ENCODE results near the gene RBP5. TPM values are rescaled to one million over a fixed set of nuclear protein-coding genes. Genes with fewer than 3 reads are reported as not detected.
A peak's percentile ranks its signal among the peaks of the same experiment; 100 is the strongest.

The RBP5 gene
- total RNA-seq, 1 donor from 2014 or later = not detected

DNA sequence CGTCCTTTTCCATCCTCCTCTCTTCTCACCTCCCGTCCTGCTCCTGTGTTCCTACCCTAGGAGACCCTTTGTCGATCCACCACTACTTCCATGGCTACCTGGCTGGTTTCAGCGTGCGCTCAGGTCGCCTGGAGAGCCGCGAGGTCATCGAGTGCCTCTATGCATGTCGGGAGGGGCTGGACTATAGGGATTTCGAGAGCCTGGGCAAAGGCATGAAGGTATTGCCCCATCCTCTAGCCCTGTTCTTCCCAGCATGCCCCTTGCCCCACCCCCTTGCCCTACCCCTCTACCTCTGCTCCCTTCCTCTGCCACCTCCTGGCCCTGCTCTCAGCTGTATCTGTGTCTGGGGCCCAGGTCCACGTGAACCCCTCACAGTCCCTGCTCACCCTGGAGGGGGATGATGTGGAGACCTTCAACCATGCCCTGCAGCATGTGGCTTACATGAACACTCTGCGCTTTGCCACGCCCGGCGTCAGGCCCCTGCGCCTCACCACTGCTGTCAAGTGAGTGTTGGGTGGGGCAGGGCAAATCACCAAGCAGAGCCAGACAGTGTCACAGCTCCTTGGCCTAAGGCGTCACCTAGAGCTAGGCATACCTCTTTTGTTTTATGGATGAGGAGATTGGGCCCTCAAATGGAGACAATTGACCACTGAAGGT is 14.2 kb upstream of the RBP5 start:
- Mint-ChIP-seq H3K4me3 (ENCODE audit: unreplicated experiment) (no peak overlapping the region), H3K4me1 (ENCODE audit: low read depth) (no peaks in the 10 kb centered on the region), H3K36me3 (ENCODE audit: low read depth) (peaks cover 31% of the 10 kb centered on the region), H3K27ac (ENCODE audit: unreplicated experiment) (no peak overlapping the region), H3K9me3 (ENCODE audit: low read depth) (peaks cover 5% of the 10 kb centered on the region), H3K27me3 (ENCODE audit: low read depth) (no peaks in the 10 kb centered on the region)
- TF ChIP-seq, protein P1, sequence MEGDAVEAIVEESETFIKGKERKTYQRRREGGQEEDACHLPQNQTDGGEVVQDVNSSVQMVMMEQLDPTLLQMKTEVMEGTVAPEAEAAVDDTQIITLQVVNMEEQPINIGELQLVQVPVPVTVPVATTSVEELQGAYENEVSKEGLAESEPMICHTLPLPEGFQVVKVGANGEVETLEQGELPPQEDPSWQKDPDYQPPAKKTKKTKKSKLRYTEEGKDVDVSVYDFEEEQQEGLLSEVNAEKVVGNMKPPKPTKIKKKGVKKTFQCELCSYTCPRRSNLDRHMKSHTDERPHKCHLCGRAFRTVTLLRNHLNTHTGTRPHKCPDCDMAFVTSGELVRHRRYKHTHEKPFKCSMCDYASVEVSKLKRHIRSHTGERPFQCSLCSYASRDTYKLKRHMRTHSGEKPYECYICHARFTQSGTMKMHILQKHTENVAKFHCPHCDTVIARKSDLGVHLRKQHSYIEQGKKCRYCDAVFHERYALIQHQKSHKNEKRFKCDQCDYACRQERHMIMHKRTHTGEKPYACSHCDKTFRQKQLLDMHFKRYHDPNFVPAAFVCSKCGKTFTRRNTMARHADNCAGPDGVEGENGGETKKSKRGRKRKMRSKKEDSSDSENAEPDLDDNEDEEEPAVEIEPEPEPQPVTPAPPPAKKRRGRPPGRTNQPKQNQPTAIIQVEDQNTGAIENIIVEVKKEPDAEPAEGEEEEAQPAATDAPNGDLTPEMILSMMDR (IDR thresholded peaks at IDR 0.05) = no peak
- DNase-seq (ENCODE audit: low spot score) = peak; percentile 72

DNA sequence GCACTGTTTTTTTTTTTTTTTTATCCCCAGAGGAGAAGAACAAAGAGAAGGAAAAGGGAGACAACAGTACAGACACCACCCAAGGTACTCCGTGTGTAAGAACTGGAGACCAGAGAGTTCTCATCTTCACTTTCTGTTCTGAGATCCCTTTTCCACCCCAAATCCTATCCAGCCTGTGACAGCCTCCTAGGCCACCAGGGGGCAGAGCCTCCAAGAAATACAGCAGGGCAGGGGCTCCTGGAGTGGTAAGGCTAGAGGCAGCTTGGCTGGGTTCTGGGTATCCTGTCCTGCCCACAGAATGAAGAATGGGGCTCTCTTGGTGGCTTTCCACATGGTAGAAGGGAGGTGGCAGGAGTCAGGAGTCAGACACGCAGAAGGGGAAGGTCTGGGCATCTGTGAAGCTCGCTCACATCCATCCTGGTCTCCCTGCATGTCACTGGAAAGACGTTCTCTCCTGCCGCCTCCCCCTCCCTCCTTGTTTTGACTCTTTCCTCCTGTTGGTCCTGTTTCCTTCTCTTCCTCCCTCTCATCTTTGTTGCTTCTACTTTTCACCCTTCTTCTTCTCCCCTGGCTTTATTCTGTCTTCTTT is 13.5 kb upstream of the RBP5 start:
- H3K27ac Mint-ChIP-seq (ENCODE audit: unreplicated experiment) = no peak overlapping the region
- peaks cover 33% of the 10 kb centered on the region for H3K36me3 Mint-ChIP-seq (ENCODE audit: low read depth)
- no peaks in the 10 kb centered on the region for H3K4me1 Mint-ChIP-seq (ENCODE audit: low read depth)
- H3K4me3 Mint-ChIP-seq (ENCODE audit: unreplicated experiment) = no peak overlapping the region
- no peaks in the 10 kb centered on the region for H3K27me3 Mint-ChIP-seq (ENCODE audit: low read depth)
- TF ChIP-seq, protein P1 (IDR thresholded peaks at IDR 0.05) = peak; percentile 76
- H3K9me3 Mint-ChIP-seq (ENCODE audit: low read depth) = peaks cover 5% of the 10 kb centered on the region
- peak; percentile 30 for DNase-seq (ENCODE audit: low spot score)

DNA sequence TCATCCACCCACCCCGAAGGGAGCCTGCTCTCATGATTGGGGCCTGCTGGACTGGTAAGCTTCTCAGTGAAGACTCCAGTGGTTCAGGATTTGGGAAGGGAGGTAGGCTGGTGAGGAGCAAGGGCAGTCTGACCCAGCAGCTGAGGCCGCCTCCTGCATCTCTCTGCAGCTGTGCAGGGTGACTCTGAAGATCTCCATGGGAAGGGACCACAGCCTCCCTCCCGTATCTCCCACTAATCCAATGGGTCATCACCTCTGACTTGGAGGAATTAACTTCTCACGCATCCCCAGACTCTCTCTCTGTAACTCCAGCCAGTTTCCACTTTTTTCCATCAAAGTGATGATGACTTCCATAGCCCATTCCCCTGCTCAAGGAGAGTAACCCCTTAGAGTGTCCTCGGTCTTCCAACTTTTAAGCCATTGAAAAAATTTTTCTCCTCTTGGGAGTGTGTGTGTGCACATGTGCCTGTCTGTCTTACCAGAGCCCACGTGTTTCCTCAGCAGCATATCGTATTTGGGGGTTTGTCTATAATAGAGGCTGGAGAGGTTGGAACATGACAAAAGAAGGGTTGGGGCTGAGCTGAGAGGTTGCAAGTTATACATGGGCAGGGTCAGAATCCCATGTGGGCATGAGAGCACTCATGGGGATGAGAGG is 12.8 kb upstream of the RBP5 start:
- H3K36me3 Mint-ChIP-seq (ENCODE audit: low read depth) = peaks cover 31% of the 10 kb centered on the region
- H3K4me1 Mint-ChIP-seq (ENCODE audit: low read depth) = no peaks in the 10 kb centered on the region
- H3K27ac Mint-ChIP-seq (ENCODE audit: unreplicated experiment) = no peak overlapping the region
- no peak overlapping the region for H3K4me3 Mint-ChIP-seq (ENCODE audit: unreplicated experiment)
- no peaks in the 10 kb centered on the region for H3K27me3 Mint-ChIP-seq (ENCODE audit: low read depth)
- H3K9me3 Mint-ChIP-seq (ENCODE audit: low read depth) = peaks cover 5% of the 10 kb centered on the region
- TF ChIP-seq, protein P1 (IDR thresholded peaks at IDR 0.05) = no peak
- no peak for DNase-seq (ENCODE audit: low spot score)

DNA sequence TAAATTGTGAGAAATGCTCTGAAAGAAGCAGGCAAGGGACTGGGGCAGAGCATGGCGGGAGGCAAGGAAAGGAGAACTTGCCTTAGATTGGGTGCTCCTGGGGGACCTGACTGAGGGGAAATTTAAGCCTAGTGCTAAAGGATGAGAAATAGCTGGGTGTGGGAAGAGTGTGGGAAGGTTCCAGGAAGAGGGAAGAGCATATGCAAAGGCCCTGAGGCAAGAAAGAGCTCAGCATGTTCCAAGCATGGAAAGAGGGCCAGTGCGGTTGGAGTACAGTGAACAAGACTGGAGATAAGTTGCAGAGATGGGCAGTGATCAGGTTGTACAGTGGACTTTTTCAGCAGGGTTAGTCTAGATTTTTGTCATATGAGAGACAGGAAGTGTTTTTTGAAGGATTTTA is 10.5 kb upstream of the RBP5 start:
- H3K4me1 Mint-ChIP-seq (ENCODE audit: low read depth) = no peaks in the 10 kb centered on the region
- TF ChIP-seq, protein P1 (IDR thresholded peaks at IDR 0.05) = no peak
- H3K36me3 Mint-ChIP-seq (ENCODE audit: low read depth) = peaks cover 36% of the 10 kb centered on the region
- H3K27ac Mint-ChIP-seq (ENCODE audit: unreplicated experiment) = no peak overlapping the region
- H3K4me3 Mint-ChIP-seq (ENCODE audit: unreplicated experiment) = no peak overlapping the region
- no peak for DNase-seq (ENCODE audit: low spot score)
- no peaks in the 10 kb centered on the region for H3K27me3 Mint-ChIP-seq (ENCODE audit: low read depth)
- H3K9me3 Mint-ChIP-seq (ENCODE audit: low read depth) = peaks cover 5% of the 10 kb centered on the region

DNA sequence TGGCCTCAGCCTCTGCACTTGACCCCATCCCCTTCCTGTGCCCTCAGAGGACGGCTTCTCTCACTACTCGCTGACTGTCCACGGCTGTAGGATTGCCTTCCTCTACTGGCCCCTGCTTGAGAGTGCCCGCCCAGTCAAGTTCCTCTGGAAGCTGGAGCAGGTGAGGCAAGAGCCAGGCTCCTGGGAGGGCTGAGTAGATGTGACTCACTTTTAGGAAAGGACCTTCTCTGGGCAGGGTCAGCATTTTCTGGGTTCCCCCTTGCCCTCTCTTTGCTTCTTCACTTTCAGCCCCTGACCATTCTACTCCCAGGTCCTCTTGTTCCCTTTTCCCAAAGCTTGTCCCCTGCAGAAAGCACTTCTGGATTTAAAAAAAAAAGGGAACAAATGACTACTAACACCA is 9.2 kb upstream of the RBP5 start:
- H3K9me3 Mint-ChIP-seq (ENCODE audit: low read depth) = peaks cover 5% of the 10 kb centered on the region
- no peak overlapping the region for H3K27ac Mint-ChIP-seq (ENCODE audit: unreplicated experiment)
- no peak for DNase-seq (ENCODE audit: low spot score)
- H3K27me3 Mint-ChIP-seq (ENCODE audit: low read depth) = no peaks in the 10 kb centered on the region
- TF ChIP-seq, protein P1 (IDR thresholded peaks at IDR 0.05) = no peak
- H3K4me3 Mint-ChIP-seq (ENCODE audit: unreplicated experiment) = no peak overlapping the region
- H3K4me1 Mint-ChIP-seq (ENCODE audit: low read depth) = no peaks in the 10 kb centered on the region
- peaks cover 32% of the 10 kb centered on the region for H3K36me3 Mint-ChIP-seq (ENCODE audit: low read depth)
